ENCODE data around the gene SLC38A11.
"Not testable (repeated sequence)": the region's sequence is repeated elsewhere in the genome, so short reads cannot be mapped to it uniquely, and the experiment has no call there.

SLC38A11 gene, protein sequence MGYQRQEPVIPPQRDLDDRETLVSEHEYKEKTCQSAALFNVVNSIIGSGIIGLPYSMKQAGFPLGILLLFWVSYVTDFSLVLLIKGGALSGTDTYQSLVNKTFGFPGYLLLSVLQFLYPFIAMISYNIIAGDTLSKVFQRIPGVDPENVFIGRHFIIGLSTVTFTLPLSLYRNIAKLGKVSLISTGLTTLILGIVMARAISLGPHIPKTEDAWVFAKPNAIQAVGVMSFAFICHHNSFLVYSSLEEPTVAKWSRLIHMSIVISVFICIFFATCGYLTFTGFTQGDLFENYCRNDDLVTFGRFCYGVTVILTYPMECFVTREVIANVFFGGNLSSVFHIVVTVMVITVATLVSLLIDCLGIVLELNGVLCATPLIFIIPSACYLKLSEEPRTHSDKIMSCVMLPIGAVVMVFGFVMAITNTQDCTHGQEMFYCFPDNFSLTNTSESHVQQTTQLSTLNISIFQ

GRCh38 chr2:164954954-164955701, at the start of gene SLC38A11:
TSS of gene SLC38A11 (minus strand) at chr2:164955525. CDS start at chr2:164955247, 278 bp downstream.
- no peak for ATAC-seq (replicated peaks; ENCODE audit: extremely low read depth, poor library complexity, severe bottlenecking)
- Mint-ChIP-seq H3K4me1 (no peaks in the 10 kb centered on the region), H3K4me3 (no peak within 1 kb of the TSS), H3K27me3 (peaks cover 9% of the 10 kb centered on the region), H3K9me3 (no peaks in the 10 kb centered on the region), H3K27ac (ENCODE audit: low read depth) (no peak within 1 kb of the TSS), H3K36me3 (ENCODE audit: insufficient read depth) (no peaks in the 10 kb centered on the region)
- no peak for DNase-seq (ENCODE audit: low spot score in 2 of 2)

DNA sequence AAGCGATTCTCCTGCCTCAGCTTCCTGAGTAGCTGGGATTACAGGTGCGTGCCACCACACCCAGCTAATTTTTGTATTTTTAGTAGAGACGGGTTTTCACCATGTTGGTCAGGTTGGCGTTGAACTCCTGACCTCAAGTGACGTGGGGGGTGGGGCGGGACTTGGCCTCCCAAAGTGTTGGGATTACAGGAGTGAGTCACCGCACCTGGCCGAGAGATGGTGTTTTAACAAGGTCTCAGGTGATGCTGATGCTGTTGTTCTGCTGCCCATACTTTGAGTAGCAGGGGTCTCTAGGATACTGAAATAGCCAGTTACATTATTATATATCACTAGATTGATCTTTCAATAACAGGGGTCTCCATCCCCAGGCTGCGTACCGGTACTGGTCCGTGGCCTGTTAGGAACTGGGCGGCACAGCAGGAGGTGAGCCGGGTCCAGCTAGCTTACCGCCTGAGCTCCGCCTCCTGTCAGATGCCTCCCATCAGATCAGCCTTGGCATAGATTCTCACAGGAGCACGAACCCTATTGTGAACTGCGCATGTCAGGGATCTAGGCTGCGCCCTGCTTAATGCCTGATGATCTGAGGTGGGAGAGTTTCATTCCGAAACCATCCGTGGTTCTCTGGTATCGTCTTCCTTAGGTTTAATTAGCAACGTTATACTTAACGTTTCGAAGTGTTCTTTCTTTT, 48.3 kb upstream of the SLC38A11 start:
- H3K4me3 Mint-ChIP-seq, result no peak overlapping the region
- no peaks in the 10 kb centered on the region for H3K9me3 Mint-ChIP-seq
- DNase-seq (ENCODE audit: low spot score in 2 of 2) (no peak), ATAC-seq (replicated peaks; ENCODE audit: extremely low read depth, poor library complexity, severe bottlenecking) (no peak)
- no peaks in the 10 kb centered on the region for H3K4me1 Mint-ChIP-seq
- H3K27ac Mint-ChIP-seq (ENCODE audit: low read depth), result no peak overlapping the region
- no peaks in the 10 kb centered on the region for H3K36me3 Mint-ChIP-seq (ENCODE audit: insufficient read depth)
- H3K27me3 Mint-ChIP-seq, result peaks cover 21% of the 10 kb centered on the region

- no peaks in the 10 kb centered on the region for H3K9me3 Mint-ChIP-seq
- peaks cover 16% of the 10 kb centered on the region for H3K27me3 Mint-ChIP-seq
- no peaks in the 10 kb centered on the region for H3K4me1 Mint-ChIP-seq
- ATAC-seq (replicated peaks; ENCODE audit: extremely low read depth, poor library complexity, severe bottlenecking), result no peak
- no peak overlapping the region for H3K4me3 Mint-ChIP-seq
- DNase-seq (ENCODE audit: low spot score in 2 of 2), result no peak
- no peaks in the 10 kb centered on the region for H3K36me3 Mint-ChIP-seq (ENCODE audit: insufficient read depth)
- no peak overlapping the region for H3K27ac Mint-ChIP-seq (ENCODE audit: low read depth)
These were observed 47.3 kb upstream of the SLC38A11 start for GRCh38 chr2:165002638-165003037.

- H3K4me3 Mint-ChIP-seq; H3K27me3 Mint-ChIP-seq; H3K4me1 Mint-ChIP-seq; H3K36me3 Mint-ChIP-seq (ENCODE audit: insufficient read depth); H3K9me3 Mint-ChIP-seq; DNase-seq (ENCODE audit: low spot score in 2 of 2); H3K27ac Mint-ChIP-seq (ENCODE audit: low read depth); ATAC-seq (replicated peaks; ENCODE audit: extremely low read depth, poor library complexity, severe bottlenecking): not testable (repeated sequence)
These were observed 39.5 kb upstream of the SLC38A11 start for GRCh38 chr2:164994664-164995299.

GRCh38 chr2:164993287-164994016, 38.1 kb upstream of the SLC38A11 start:
- Mint-ChIP-seq H3K4me3 (no peak overlapping the region), H3K27me3 (no peaks in the 10 kb centered on the region), H3K27ac (ENCODE audit: low read depth) (no peak overlapping the region), H3K9me3 (no peaks in the 10 kb centered on the region), H3K4me1 (peaks cover 6% of the 10 kb centered on the region), H3K36me3 (ENCODE audit: insufficient read depth) (peaks cover 2% of the 10 kb centered on the region)
- no peak for DNase-seq (ENCODE audit: low spot score in 2 of 2)
- no peak for ATAC-seq (replicated peaks; ENCODE audit: extremely low read depth, poor library complexity, severe bottlenecking)

DNA sequence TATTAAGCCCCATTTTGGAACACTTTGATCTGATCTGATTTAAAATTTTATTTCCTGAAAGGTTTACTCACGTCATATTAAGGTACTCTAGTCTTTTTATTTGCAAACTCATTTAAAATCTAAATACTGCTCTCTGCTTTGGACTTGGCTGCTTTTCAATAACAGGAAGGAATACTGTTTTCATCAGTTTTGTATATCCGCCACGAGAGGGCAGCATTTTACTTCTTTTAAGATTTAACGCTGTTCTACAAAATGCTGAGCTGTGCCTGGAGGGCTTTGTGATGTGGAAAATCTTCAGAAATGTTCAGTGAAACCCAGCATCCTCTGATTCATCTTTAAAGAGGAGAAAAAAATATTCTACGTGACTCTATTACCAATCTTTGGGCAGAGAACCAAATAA, 37.5 kb upstream of the SLC38A11 start:
- H3K9me3 Mint-ChIP-seq, result no peaks in the 10 kb centered on the region
- H3K27me3 Mint-ChIP-seq, result no peaks in the 10 kb centered on the region
- no peak overlapping the region for H3K4me3 Mint-ChIP-seq
- no peak for DNase-seq (ENCODE audit: low spot score in 2 of 2)
- H3K4me1 Mint-ChIP-seq, result peaks cover 6% of the 10 kb centered on the region
- no peak overlapping the region for H3K27ac Mint-ChIP-seq (ENCODE audit: low read depth)
- H3K36me3 Mint-ChIP-seq (ENCODE audit: insufficient read depth), result peaks cover 2% of the 10 kb centered on the region
- peak; percentile 57 for ATAC-seq (replicated peaks; ENCODE audit: extremely low read depth, poor library complexity, severe bottlenecking)

DNA sequence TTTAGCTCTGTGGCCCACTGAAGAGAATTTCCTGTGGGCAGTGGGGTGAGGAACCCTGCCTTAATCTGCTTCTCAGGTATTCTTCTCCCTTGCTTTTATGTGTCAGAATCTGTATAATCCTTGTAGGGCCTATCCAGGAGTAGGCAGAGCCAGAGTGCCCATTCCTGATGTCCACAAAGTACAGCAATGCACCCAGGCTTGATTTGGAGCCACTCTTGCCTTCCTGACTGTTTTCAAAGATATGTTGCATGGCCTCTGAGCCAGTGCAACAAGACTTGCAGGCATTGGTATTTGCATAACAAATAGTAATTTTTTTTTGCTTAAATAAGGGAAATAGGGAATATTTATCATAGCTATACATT, 36.7 kb upstream of the SLC38A11 start:
- not testable (repeated sequence) for H3K27ac Mint-ChIP-seq (ENCODE audit: low read depth); H3K27me3 Mint-ChIP-seq; H3K9me3 Mint-ChIP-seq; H3K36me3 Mint-ChIP-seq (ENCODE audit: insufficient read depth); H3K4me1 Mint-ChIP-seq; H3K4me3 Mint-ChIP-seq; DNase-seq (ENCODE audit: low spot score in 2 of 2); ATAC-seq (replicated peaks; ENCODE audit: extremely low read depth, poor library complexity, severe bottlenecking)

DNA sequence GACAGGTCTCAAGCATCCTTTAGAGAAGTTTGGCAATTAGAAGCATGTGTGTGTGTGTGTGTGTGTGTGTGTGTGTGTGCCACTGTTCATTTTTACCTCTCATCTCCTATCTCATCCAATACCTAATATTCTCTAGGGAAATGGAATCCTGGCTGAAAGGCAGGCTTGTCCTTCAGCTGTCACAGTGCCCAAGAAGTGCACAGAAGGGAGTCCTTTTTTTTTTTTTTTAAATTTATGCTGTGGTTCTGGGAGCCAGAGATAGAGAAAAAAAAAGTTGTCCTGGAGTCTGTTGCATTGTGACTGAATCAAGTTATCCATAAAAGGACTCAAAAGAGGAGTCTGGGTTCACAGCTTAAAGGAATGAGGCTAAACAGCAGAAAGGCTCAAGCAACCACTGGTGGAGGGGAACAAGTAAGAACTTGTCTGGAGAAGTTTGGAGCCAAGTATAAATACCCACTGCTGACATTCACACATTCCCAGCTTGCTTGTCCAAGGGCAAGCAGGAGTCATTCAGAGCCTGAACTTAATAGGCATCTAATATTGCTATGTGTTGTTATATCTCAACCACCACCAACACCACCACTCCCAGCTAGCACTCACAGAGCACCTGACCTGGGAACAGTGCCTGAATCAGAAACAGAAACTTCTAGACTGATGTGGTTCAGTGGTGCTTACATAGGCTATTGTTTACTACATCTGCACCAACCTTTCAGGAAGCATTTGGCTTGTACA, 36.2 kb upstream of the SLC38A11 start:
- H3K4me3 Mint-ChIP-seq; H3K27ac Mint-ChIP-seq (ENCODE audit: low read depth); H3K4me1 Mint-ChIP-seq; H3K36me3 Mint-ChIP-seq (ENCODE audit: insufficient read depth); H3K9me3 Mint-ChIP-seq; H3K27me3 Mint-ChIP-seq; DNase-seq (ENCODE audit: low spot score in 2 of 2): not testable (repeated sequence)
- peak; percentile 30 for ATAC-seq (replicated peaks; ENCODE audit: extremely low read depth, poor library complexity, severe bottlenecking)

DNA sequence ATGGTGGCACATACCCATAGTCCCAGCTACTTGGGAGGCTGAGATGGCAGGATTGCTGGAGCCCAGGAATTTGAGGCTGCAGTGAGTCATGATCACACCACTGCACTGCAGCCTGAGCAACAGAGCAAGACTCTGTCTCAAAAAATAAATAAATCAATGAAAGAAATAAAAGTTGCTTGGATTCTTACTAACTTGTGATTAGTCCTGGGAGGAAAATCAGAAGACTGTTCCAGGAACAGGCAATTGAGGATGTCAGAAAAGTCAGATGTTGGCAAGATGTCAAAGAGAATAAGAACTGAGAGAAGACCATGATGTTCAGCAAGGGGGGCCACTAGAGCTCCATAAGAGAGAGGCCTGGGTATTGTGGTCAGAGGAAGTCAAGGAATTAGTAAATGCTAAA, 35.6 kb upstream of the SLC38A11 start:
- H3K27ac Mint-ChIP-seq (ENCODE audit: low read depth); ATAC-seq (replicated peaks; ENCODE audit: extremely low read depth, poor library complexity, severe bottlenecking); DNase-seq (ENCODE audit: low spot score in 2 of 2); H3K27me3 Mint-ChIP-seq; H3K4me3 Mint-ChIP-seq; H3K9me3 Mint-ChIP-seq; H3K36me3 Mint-ChIP-seq (ENCODE audit: insufficient read depth); H3K4me1 Mint-ChIP-seq: not testable (repeated sequence)

DNA sequence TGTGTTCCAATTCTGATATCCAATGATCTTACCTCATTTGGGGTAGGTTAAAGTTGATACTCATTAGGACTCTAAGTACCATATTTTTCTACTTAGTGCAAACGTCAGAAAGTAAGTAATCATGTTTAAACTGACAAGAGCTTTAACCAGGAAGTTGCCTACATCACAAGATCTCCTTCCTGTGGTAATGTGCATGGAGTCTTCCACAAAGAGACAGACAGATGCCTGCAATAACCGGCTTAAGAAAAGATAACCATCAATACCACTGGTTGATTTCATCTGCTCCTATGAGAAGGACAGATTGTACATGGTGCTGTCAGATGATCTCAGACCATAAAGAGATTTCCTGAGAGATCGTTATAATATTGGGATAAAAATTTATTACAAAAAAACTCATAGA, 33.5 kb upstream of the SLC38A11 start:
- DNase-seq (ENCODE audit: low spot score in 2 of 2); ATAC-seq (replicated peaks; ENCODE audit: extremely low read depth, poor library complexity, severe bottlenecking); H3K27ac Mint-ChIP-seq (ENCODE audit: low read depth); H3K36me3 Mint-ChIP-seq (ENCODE audit: insufficient read depth); H3K4me3 Mint-ChIP-seq; H3K4me1 Mint-ChIP-seq; H3K9me3 Mint-ChIP-seq; H3K27me3 Mint-ChIP-seq: not testable (repeated sequence)

DNA sequence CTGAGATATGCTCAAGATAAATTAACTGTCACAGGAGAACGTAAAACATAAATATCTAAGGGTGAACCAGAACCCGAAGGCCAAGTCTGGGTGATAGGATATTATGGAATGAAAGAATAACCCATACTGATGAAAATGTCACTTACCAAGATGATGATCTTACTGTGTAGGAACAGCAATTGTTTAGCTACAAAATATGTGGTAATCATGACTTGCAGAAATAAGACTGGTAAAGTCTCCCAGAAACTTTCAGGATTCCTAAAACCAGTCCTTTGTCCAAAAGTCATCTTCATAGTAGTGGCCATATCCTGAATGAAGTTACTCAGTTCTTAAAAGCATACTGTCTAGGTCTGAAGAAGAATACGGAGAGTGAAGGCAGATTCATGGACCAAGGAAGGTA, 30.7 kb upstream of the SLC38A11 start:
- not testable (repeated sequence) for H3K4me1 Mint-ChIP-seq; H3K9me3 Mint-ChIP-seq; H3K27ac Mint-ChIP-seq (ENCODE audit: low read depth)

More for the DNA sequence above, 30.7 kb upstream of the SLC38A11 start:
- not testable (repeated sequence) for ATAC-seq (replicated peaks; ENCODE audit: extremely low read depth, poor library complexity, severe bottlenecking); DNase-seq (ENCODE audit: low spot score in 2 of 2); H3K36me3 Mint-ChIP-seq (ENCODE audit: insufficient read depth); H3K27me3 Mint-ChIP-seq; H3K4me3 Mint-ChIP-seq

Data from central memory CD8-positive, alpha-beta T cell (primary cell).